ENCODE results near the gene PDK4. TPM values are rescaled to one million over a fixed set of nuclear protein-coding genes. Genes with fewer than 3 reads are reported as not detected.

Gene PDK4
- total RNA-seq, 2 experiments from 2014 or later = not detected

DNA sequence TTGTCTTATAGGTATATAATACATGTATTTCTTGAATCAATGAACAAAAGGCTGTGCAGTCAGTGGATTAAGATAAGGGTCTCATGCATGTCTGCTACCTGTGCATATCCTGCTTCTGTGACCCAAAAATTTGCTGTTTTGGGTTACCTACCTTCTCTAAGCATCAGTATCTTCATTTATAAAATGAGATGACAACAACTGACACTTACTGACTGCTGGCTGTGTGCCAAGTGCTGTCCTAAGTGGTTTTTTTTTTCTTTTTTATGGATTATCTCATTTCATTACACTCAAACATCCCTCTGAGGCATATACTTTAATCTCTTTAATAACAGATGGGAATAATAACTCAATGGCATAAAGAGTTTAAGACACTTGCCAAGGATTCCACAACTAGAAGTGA lies 2.1 kb downstream of the PDK4 start:
- POLR2A ChIA-PET = interaction anchor here (1.0 kb wide), 1 partner anchor 8 kb away, joined by 3 read pairs; no protein-coding TSS in a partner anchor
- Histone ChIP-seq H3K36me3 (ENCODE audit: insufficient read depth, low read length) (no peaks in the 10 kb centered on the region), H3K9me2 (ENCODE audit: insufficient read depth, low read length) (no peaks in the 10 kb centered on the region), H2AFZ (ENCODE audit: low read length) (no peak overlapping the region), H3K79me2 (ENCODE audit: insufficient read depth, low read depth, low read length) (no peaks in the 10 kb centered on the region), H3K9me3 (ENCODE audit: low read length) (no peaks in the 10 kb centered on the region), H3K4me1 (ENCODE audit: insufficient read depth, low read length, poor library complexity, severe bottlenecking) (no peaks in the 10 kb centered on the region), H3K4me2 (ENCODE audit: low read length) (no peak overlapping the region), H4K20me1 (ENCODE audit: insufficient read depth, low read length) (no peaks in the 10 kb centered on the region), H3K27ac (ENCODE audit: low read depth, low read length, poor library complexity, severe bottlenecking) (no peak overlapping the region), H3K4me3 (ENCODE audit: low read depth, low read length, poor library complexity, severe bottlenecking) (no peak overlapping the region)
- no peak for DNase-seq (ENCODE audit: low spot score)
- CTCF ChIA-PET (ENCODE audit: unreplicated experiment) = no interaction called here
- BruUV-seq (replicated peaks) = no TSS peak
- TF ChIP-seq CTCF (conservative IDR thresholded peaks at IDR 0.05; ENCODE audit: low read length) (no peak), EZH2phosphoT487 (IDR thresholded peaks at IDR 0.05; ENCODE audit: borderline replicate concordance, low read depth, low read length) (no peak)
- intact Hi-C loops (cut with micrococcal nuclease; ENCODE audit: unreplicated experiment) = no loop called here

- Histone ChIP-seq H3K4me2 (ENCODE audit: low read length) (no peak overlapping the region), H3K4me1 (ENCODE audit: insufficient read depth, low read length, poor library complexity, severe bottlenecking) (no peaks in the 10 kb centered on the region), H3K79me2 (ENCODE audit: insufficient read depth, low read depth, low read length) (no peaks in the 10 kb centered on the region), H3K9me2 (ENCODE audit: insufficient read depth, low read length) (no peaks in the 10 kb centered on the region), H4K20me1 (ENCODE audit: insufficient read depth, low read length) (no peaks in the 10 kb centered on the region), H3K36me3 (ENCODE audit: insufficient read depth, low read length) (no peaks in the 10 kb centered on the region), H3K27ac (ENCODE audit: low read depth, low read length, poor library complexity, severe bottlenecking) (no peak overlapping the region), H3K4me3 (ENCODE audit: low read depth, low read length, poor library complexity, severe bottlenecking) (no peak overlapping the region), H3K9me3 (ENCODE audit: low read length) (no peaks in the 10 kb centered on the region), H2AFZ (ENCODE audit: low read length) (no peak overlapping the region)
- DNase-seq (ENCODE audit: low spot score) = no peak
- intact Hi-C loops (cut with micrococcal nuclease; ENCODE audit: unreplicated experiment) = no loop called here
- BruUV-seq (replicated peaks) = no TSS peak
- TF ChIP-seq CTCF (conservative IDR thresholded peaks at IDR 0.05; ENCODE audit: low read length) (no peak), EZH2phosphoT487 (IDR thresholded peaks at IDR 0.05; ENCODE audit: borderline replicate concordance, low read depth, low read length) (no peak)
- POLR2A ChIA-PET = interaction anchor here (1.0 kb wide), 1 partner anchor 9 kb away, joined by 3 read pairs; no protein-coding TSS in a partner anchor
- CTCF ChIA-PET (ENCODE audit: unreplicated experiment) = no interaction called here
Measured at GRCh38 chr7:95593343-95593742, 3.0 kb downstream of the PDK4 start.

- BruUV-seq (replicated peaks) = no TSS peak
- no peak overlapping the region for H3K4me3 ChIP-seq (ENCODE audit: low read depth, low read length, poor library complexity, severe bottlenecking)
- TF ChIP-seq CTCF (conservative IDR thresholded peaks at IDR 0.05; ENCODE audit: low read length) (no peak), EZH2phosphoT487 (IDR thresholded peaks at IDR 0.05; ENCODE audit: borderline replicate concordance, low read depth, low read length) (no peak)
- H3K9me2 ChIP-seq (ENCODE audit: insufficient read depth, low read length) = no peaks in the 10 kb centered on the region
- ChIA-PET POLR2A (interaction anchor here (0.5 kb wide), 1 partner anchor 57 kb away, joined by 3 read pairs; no protein-coding TSS in a partner anchor), CTCF (ENCODE audit: unreplicated experiment) (no interaction called here)
- no peaks in the 10 kb centered on the region for H4K20me1 ChIP-seq (ENCODE audit: insufficient read depth, low read length)
- no peak overlapping the region for H2AFZ ChIP-seq (ENCODE audit: low read length)
- no peaks in the 10 kb centered on the region for H3K9me3 ChIP-seq (ENCODE audit: low read length)
- no peak for DNase-seq (ENCODE audit: low spot score)
- H3K36me3 ChIP-seq (ENCODE audit: insufficient read depth, low read length) = no peaks in the 10 kb centered on the region
- no peaks in the 10 kb centered on the region for H3K79me2 ChIP-seq (ENCODE audit: insufficient read depth, low read depth, low read length)
- no peak overlapping the region for H3K4me2 ChIP-seq (ENCODE audit: low read length)
- no peaks in the 10 kb centered on the region for H3K4me1 ChIP-seq (ENCODE audit: insufficient read depth, low read length, poor library complexity, severe bottlenecking)
- intact Hi-C loops (cut with micrococcal nuclease; ENCODE audit: unreplicated experiment) = no loop called here
- no peak overlapping the region for H3K27ac ChIP-seq (ENCODE audit: low read depth, low read length, poor library complexity, severe bottlenecking)
Measured at GRCh38 chr7:95592570-95592969, 3.7 kb downstream of the PDK4 start.
